NT2/D1 (cell line): ENCODE data around the gene DEPDC1B.

Experiments used
- SUZ12 ChIP-seq: IDR thresholded peaks from 2 replicates; pipeline ENCODE4 v1.6.1; 2011; ENCODE audit not compliant: insufficient read length, insufficient read depth; ENCODE audit errors: extremely low read depth
- YY1 ChIP-seq: IDR thresholded peaks from 2 replicates; pipeline ENCODE4 v1.6.1; 2011; ENCODE audit not compliant: insufficient read length, insufficient read depth
- ZNF274 ChIP-seq: IDR thresholded peaks from 2 replicates; pipeline ENCODE4 v1.6.1; 2011; ENCODE audit warnings: mild to moderate bottlenecking, low read depth, low read length

- no peak for TF ChIP-seq ZNF274
- no peak for TF ChIP-seq YY1
- no peak for TF ChIP-seq SUZ12
These were observed 29.2 kb downstream of the DEPDC1B start for GRCh38 chr5:60670749-60671148.
